ENCODE data around the gene VAV2.

GRCh38 chr9:133717113-133718031 is 274.8 kb downstream of the VAV2 start:
- TF ChIP-seq CTCF (IDR thresholded peaks at IDR 0.05; ENCODE audit: insufficient read depth, low read length, poor library complexity, severe bottlenecking) = no peak
- TF ChIP-seq EZH2phosphoT487 (conservative IDR thresholded peaks at IDR 0.05; ENCODE audit: low read length) = no peak
